Panc1 (cell line): Measurements from ENCODE around the gene CAPN9. TPM values are rescaled to one million over a fixed set of nuclear protein-coding genes. Genes with fewer than 3 reads are reported as not detected.

ENCODE experiments used
- ATAC-seq: fragments of 200-7000 bp; cut with Tn5 transposase; 2 replicates; pipeline ENCODE4 v1.9.1; 2020; ENCODE audit warnings: mild to moderate bottlenecking, moderate library complexity
- BruUV-seq: library from RNA; stranded (reverse); fragments of 400-500 nt; replicated peaks from 2 replicates; lab custom pipeline; 2021; lab: Mats Ljungman, UMichigan
- CTCF ChIA-PET: fragments of 300-600 bp; sonication (Branson Sonifier 250); formaldehyde crosslinking; loops from one replicate; lab custom pipeline; 2022; ENCODE audit warnings: antibody characterized with exemption; lab: Charles Lee
- POLR2A ChIA-PET: fragments of 300-600 bp; sonication (Branson Sonifier 250); formaldehyde crosslinking; loops from one replicate; lab custom pipeline; 2022; ENCODE audit warnings: antibody characterized with exemption; lab: Charles Lee
- DNase-seq: peaks from one replicate; pipeline ENCODE4 v3.0.0-alpha.2; 2010; ENCODE audit warnings: low read depth, low spot score
- H3K27ac ChIP-seq: 2 replicates; pipeline ENCODE4 v1.5.1; 2011; ENCODE audit warnings: mild to moderate bottlenecking, low read length, inconsistent platforms
- H3K27me3 ChIP-seq: fragments of 200-500 bp; sonication (Bioruptor generic); 2 replicates; pipeline ENCODE4 v1.6.0; 2014; ENCODE audit warnings: low read length, inconsistent platforms; ENCODE audit not compliant: control insufficient read depth, insufficient read depth
- H3K36me3 ChIP-seq: fragments of 200-500 bp; sonication (Bioruptor generic); 2 replicates; pipeline ENCODE4 v1.5.1; 2014; ENCODE audit warnings: inconsistent platforms, mild to moderate bottlenecking, low read length, moderate library complexity; ENCODE audit not compliant: control insufficient read depth, insufficient read depth
- H3K4me1 ChIP-seq: 2 replicates; pipeline ENCODE4 v1.5.1; 2011; ENCODE audit warnings: inconsistent platforms, mild to moderate bottlenecking, low read length, moderate library complexity; ENCODE audit not compliant: control insufficient read depth, insufficient read depth
- H3K4me3 ChIP-seq, 2 experiments: 2 replicates each; pipeline ENCODE4 v1.5.1; 2011 to 2012; ENCODE audit warnings: low read depth in 2 of 2, low read length in 2 of 2, mild to moderate bottlenecking in 2 of 2, inconsistent platforms in 1 of 2, moderate library complexity in 1 of 2
- H3K9me3 ChIP-seq: fragments of 200-500 bp; sonication (Bioruptor generic); 2 replicates; pipeline ENCODE4 v1.5.1; 2014; ENCODE audit warnings: low read depth, mild to moderate bottlenecking, inconsistent platforms, low read length, moderate library complexity; ENCODE audit not compliant: control insufficient read depth, insufficient read depth
- CTCF ChIP-seq: fragments of 450-650 bp; IDR thresholded peaks from 2 replicates; pipeline ENCODE4 v1.5.1; 2017; ENCODE audit warnings: mild to moderate bottlenecking
- POLR2AphosphoS5 ChIP-seq: IDR thresholded peaks from 2 replicates; pipeline ENCODE4 v1.6.1; 2012; ENCODE audit warnings: mild to moderate bottlenecking, low read depth, low read length, moderate library complexity
- SIN3A ChIP-seq: IDR thresholded peaks from 2 replicates; pipeline ENCODE4 v1.6.1; 2012; ENCODE audit warnings: low read depth, mild to moderate bottlenecking, low read length, moderate library complexity, borderline replicate concordance; ENCODE audit not compliant: insufficient read depth
- TCF7L2 ChIP-seq: IDR thresholded peaks from 2 replicates; pipeline ENCODE4 v1.6.1; 2011; ENCODE audit warnings: mild to moderate bottlenecking, low read depth, low read length, inconsistent platforms
- in situ Hi-C: cut with HindIII; loops from 2 replicates; pipeline ENCODE4 v1.10.0; 2016; ENCODE audit warnings: low sequenced_read_pairs, low pct_unique_long_range_greater_than_20kb
- intact Hi-C: fragments of 100-400 bp; cut with micrococcal nuclease; formaldehyde crosslinking; loops from one replicate; pipeline ENCODE4 v1.10.0; 2022; ENCODE audit not compliant: unreplicated experiment
- total RNA-seq: library from RNA; stranded (reverse); gene quantifications from one replicate; pipeline ENCODE4 v1.2.1, GENCODE V29; 2021; ENCODE audit not compliant: unreplicated experiment
- TF ChIP-seq, protein P1 (sequence below), 2 experiments: IDR thresholded peaks; 2 replicates each; pipeline ENCODE4 v1.6.1; 2011 to 2012; ENCODE audit warnings: low read depth in 2 of 2, control low read depth in 1 of 2, low read length in 1 of 2, mild to moderate bottlenecking in 1 of 2, moderate library complexity in 1 of 2; ENCODE audit not compliant: insufficient read depth in 1 of 2

CAPN9 gene
- total RNA-seq, 1 experiment from 2014 or later: not detected

DNA sequence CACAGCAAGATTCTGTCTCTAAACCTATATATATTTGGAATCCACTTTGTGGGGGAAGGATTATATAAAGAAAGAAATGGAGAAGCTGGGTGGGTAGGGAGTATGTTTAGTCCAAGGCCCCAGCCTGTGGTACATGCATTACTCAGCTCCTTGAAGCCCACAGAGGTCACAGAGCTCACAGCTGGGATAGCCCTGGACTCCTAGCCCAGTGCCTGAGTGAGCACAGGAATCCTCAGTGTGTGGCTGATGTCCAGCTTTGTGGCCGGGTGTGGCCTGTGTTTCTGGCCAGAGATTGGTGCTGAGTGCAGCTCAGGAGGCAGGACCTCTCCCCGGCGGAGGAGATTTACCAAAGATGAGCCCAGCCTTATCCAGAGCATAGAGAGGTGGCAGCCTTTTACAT is 7.6 kb downstream of the CAPN9 start:
- no peak for DNase-seq
- CTCF ChIA-PET: no interaction called here
- intact Hi-C loops: no loop called here

DNA sequence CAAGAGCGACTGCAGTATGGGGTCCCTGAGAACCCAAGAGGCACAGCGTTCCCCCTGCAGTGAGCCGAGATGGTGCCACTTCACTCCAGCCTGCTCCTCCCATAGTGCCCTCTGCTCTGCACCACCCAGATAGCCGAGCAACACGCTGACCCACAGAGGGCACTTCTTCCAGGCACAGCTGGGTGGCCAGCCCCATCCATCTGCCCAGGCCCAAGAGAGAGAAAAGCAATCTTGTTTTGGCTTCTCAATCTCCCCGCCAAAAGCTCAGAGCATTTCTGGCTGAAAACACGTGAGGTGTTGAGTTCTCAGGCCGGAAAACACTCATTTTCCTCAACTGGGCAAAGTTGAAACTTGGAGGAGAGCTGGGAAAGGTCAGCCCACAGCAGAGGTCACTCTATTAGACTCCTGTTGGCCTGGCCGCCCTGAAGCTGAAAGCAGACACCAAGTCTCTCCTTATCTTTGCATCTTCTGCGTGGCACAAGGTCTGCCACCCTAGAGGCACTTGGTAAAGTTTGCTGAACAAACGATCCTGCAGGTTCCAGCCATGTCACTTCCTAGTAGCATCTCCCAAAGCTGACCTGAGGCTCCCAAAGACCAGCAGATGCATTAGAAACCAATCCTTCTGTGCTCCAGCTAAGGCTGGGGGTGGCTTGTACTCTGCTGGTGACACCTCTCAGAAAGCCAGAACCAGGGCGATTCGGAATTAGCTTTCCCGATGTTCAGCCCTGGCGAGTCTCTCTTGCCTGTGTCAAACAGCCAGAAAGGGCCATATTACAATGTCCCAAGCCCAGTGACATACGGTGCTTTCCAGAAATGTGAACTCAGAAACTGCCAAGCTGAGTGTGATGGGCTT is 10.9 kb downstream of the CAPN9 start:
- Histone ChIP-seq H3K36me3 (no peaks in the 10 kb centered on the region), H3K4me3 (no peak overlapping the region), H3K9me3 (no peaks in the 10 kb centered on the region), H3K4me1 (no peaks in the 10 kb centered on the region), H3K27me3 (no peaks in the 10 kb centered on the region), H3K27ac (no peak overlapping the region)
- in situ Hi-C loops (no loop called here), intact Hi-C loops (no loop called here)
- POLR2A ChIA-PET: no interaction called here
- ATAC-seq (no peak), DNase-seq (no peak)
- CTCF ChIA-PET: no interaction called here
- BruUV-seq: no TSS peak
- TF ChIP-seq TCF7L2 (no peak), SIN3A (no peak), POLR2AphosphoS5 (no peak), CTCF (no peak)
- TF ChIP-seq, protein P1, sequence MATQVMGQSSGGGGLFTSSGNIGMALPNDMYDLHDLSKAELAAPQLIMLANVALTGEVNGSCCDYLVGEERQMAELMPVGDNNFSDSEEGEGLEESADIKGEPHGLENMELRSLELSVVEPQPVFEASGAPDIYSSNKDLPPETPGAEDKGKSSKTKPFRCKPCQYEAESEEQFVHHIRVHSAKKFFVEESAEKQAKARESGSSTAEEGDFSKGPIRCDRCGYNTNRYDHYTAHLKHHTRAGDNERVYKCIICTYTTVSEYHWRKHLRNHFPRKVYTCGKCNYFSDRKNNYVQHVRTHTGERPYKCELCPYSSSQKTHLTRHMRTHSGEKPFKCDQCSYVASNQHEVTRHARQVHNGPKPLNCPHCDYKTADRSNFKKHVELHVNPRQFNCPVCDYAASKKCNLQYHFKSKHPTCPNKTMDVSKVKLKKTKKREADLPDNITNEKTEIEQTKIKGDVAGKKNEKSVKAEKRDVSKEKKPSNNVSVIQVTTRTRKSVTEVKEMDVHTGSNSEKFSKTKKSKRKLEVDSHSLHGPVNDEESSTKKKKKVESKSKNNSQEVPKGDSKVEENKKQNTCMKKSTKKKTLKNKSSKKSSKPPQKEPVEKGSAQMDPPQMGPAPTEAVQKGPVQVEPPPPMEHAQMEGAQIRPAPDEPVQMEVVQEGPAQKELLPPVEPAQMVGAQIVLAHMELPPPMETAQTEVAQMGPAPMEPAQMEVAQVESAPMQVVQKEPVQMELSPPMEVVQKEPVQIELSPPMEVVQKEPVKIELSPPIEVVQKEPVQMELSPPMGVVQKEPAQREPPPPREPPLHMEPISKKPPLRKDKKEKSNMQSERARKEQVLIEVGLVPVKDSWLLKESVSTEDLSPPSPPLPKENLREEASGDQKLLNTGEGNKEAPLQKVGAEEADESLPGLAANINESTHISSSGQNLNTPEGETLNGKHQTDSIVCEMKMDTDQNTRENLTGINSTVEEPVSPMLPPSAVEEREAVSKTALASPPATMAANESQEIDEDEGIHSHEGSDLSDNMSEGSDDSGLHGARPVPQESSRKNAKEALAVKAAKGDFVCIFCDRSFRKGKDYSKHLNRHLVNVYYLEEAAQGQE (IDR thresholded peaks at IDR 0.05; ENCODE audit: insufficient read depth in 1 of 2, low read depth in 2 of 2, low read length in 1 of 2): no peak

More for the DNA sequence above, 7.6 kb downstream of the CAPN9 start:
- ATAC-seq: no peak
- Histone ChIP-seq H3K4me3 (no peak overlapping the region), H3K36me3 (no peaks in the 10 kb centered on the region; the same call in 1 of the 2 replicates), H3K27me3 (no peaks in the 10 kb centered on the region), H3K4me1 (no peaks in the 10 kb centered on the region), H3K9me3 (no peaks in the 10 kb centered on the region), H3K27ac (no peak overlapping the region)
- TF ChIP-seq CTCF (no peak), SIN3A (no peak), TCF7L2 (no peak), POLR2AphosphoS5 (no peak)
- TF ChIP-seq, protein P1 (IDR thresholded peaks at IDR 0.05; ENCODE audit: insufficient read depth in 1 of 2, low read depth in 2 of 2, low read length in 1 of 2): no peak
- no TSS peak for BruUV-seq
- POLR2A ChIA-PET: no interaction called here
- in situ Hi-C loops: no loop called here
